Breast epithelium (tissue), 3 donors: ENCODE results near the gene SOS1.

Experiments used
- CTCF ChIP-seq, 3 donors: fragments of 450-650 bp; IDR thresholded peaks; one replicate each; pipeline ENCODE4 v1.5.1; 2016 to 2017; ENCODE audit warnings: antibody characterized with exemption in 3 of 3, mild to moderate bottlenecking in 3 of 3, moderate library complexity in 3 of 3
- POLR2A ChIP-seq: fragments of 450-650 bp; IDR thresholded peaks from one replicate; pipeline ENCODE4 v1.6.1; 2016; ENCODE audit warnings: antibody characterized with exemption, mild to moderate bottlenecking, moderate library complexity
- POLR2AphosphoS5 ChIP-seq, 3 donors: sonication (generic); formaldehyde crosslinking; IDR thresholded peaks; one replicate each; pipeline ENCODE4 v1.6.1; 2017; ENCODE audit warnings: antibody characterized with exemption in 3 of 3

GRCh38 chr2:39156107-39156506 is 35.3 kb upstream of the SOS1 start:
- no peak for TF ChIP-seq CTCF (IDR thresholded peaks at IDR 0.05)
- TF ChIP-seq POLR2A = no peak
- no peak for TF ChIP-seq POLR2AphosphoS5 (IDR thresholded peaks at IDR 0.05)
